Right kidney (tissue), 1 donor: ENCODE results near the gene MAGI1.
"Not testable (repeated sequence)": the region's sequence is repeated elsewhere in the genome, so short reads cannot be mapped to it uniquely, and the experiment has no call there.

Source experiments
- DNase-seq: peaks from one replicate; pipeline ENCODE4 v3.0.0-alpha.2; 2016

The MAGI1 gene

GRCh38 chr3:65514317-65514716 is 524.4 kb downstream of the MAGI1 start:
- not testable (repeated sequence) for DNase-seq

- DNase-seq = not testable (repeated sequence)
These were observed 529.3 kb downstream of the MAGI1 start for GRCh38 chr3:65509423-65509794.

DNA sequence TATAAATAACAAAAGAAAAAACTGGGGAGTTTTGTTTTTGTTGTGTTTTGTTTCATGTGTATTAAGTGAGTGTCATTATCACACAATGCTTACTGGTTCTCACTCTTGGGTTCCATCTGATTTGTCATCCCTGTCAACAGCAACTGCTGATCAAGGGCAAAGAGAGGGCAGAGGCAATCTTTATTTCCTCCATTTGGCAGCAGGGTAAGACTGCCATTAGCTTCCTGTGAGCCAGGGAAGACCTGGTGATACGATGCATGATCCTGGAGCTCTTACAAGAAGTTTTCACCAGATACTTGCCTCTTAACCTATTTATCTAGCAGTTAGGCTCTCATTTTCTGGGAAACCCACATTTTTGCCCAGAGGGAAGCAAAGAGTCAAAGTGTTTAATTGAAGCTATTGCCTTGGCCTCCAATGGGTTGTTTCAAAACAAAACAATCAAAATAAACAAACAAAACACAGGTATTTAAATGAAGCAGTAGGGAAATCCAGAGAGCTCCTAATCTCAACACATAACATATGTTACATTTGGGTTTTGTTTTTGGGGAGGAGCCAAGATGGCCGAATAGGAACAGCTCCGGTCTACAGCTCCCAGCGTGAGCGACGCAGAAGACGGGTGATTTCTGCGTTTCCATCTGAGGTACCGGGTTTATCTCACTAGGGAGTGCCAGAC is 529.8 kb downstream of the MAGI1 start:
- no peak for DNase-seq

DNA sequence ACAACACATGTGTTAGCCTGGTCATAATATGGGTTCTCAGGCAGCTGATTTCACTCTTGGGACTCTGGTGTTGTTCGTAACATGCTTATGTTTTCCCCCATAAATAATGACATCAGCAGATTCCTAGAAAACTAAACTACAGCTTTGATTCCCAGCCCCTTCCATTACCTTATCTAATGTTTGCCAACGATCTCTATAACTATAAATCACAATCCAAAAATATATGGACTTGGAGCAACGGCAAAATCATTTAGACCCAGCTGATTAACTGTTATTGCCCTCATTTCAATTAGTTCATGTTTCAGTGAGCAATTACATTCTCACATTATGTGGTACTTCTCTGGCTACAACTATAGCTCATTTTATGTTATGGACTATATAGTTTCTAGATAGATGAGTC is 531.3 kb downstream of the MAGI1 start:
- DNase-seq = no peak

DNA sequence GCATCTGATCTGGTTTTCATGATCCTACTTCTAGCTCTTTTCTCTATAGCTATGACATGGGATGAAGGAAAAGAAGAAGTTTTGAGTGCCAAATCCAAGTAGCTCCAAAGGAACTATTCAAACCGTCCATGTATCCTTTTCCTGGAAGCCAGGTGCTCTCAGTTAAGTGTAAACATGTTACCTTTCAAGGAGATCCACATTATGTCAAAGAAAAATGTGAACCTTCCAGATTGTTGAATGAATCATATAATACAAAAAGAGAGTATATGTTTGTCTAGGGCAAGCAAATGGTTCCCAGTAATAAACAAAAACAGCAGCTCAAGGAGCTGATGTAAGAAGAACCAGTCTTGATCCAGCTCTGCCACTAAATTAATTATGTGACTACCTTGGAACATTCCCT is 534.9 kb downstream of the MAGI1 start:
- no peak for DNase-seq

GRCh38 chr3:65502526-65502925 is 536.2 kb downstream of the MAGI1 start:
- DNase-seq = no peak

- no peak for DNase-seq
These were observed 538.1 kb downstream of the MAGI1 start for GRCh38 chr3:65500398-65501306.

DNA sequence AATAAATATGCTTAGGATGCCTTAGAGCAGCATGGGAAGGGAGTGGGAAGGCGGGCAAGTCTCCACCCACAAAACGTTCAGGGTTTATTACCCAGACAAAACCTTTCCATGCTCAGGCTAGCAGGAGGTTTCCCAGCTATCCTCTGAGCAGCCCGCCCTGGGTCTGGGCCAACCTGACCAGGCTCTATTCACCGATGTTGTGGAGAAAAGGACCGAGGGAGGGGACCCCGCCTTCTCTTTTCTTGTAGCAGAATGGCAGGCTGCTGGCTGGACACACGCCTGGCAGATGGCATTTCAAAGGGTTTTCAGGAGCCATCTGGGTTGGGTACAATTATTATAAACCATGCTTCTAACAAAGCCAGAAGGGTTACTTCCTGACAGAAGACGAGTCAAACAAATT is 540.9 kb downstream of the MAGI1 start:
- no peak for DNase-seq

GRCh38 chr3:65497236-65497635 is 541.5 kb downstream of the MAGI1 start:
- no peak for DNase-seq

GRCh38 chr3:65493938-65494337 is 544.8 kb downstream of the MAGI1 start:
- no peak for DNase-seq

DNA sequence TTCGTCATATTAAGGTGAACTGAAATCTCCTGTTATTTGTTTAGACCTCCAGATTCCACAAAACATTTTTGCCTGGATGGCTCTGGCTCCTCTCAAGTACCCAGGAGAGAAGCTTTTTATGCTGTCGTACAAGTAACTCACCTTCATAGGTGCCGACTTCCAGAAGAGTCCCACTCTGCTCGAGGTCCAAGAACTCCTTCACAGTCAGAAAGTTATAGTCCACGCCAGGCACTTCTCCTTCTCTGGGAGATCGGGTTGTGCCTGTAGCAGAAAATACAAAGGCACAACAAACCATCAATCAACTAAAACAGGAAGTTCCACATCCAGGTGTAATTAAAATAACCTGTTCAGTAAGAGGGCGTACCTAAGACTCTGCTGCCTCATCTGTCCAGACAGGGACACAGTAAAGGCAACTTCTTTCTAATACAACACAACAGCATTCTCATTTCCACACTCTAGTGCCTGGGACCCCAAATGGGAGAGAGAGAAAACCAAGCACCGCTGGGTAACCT is 545.3 kb downstream of the MAGI1 start:
- DNase-seq = no peak

GRCh38 chr3:65492249-65492648 is 546.5 kb downstream of the MAGI1 start:
- no peak for DNase-seq

- DNase-seq = no peak
These were observed 548.6 kb downstream of the MAGI1 start for GRCh38 chr3:65490114-65490513.

DNA sequence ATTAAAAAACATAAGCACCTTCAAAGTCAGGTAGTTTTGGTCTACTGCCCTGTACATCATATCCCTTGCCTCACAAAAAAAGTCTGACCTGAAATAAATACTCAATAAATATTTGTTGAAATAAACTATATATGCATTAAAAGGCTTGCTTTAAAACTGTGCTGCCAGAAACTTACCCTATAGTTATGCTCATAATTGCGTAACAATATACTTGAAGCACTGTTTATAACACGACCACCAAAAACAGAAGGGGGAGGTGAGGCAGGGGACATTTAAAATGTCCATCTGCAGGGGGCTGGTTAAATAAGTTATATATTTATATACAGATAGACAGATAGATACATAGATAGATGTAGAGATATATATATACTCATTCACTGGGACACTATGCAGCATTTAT is 549.5 kb downstream of the MAGI1 start:
- DNase-seq = no peak

- no peak for DNase-seq
These were observed 552.8 kb downstream of the MAGI1 start for GRCh38 chr3:65485826-65486469.

DNA sequence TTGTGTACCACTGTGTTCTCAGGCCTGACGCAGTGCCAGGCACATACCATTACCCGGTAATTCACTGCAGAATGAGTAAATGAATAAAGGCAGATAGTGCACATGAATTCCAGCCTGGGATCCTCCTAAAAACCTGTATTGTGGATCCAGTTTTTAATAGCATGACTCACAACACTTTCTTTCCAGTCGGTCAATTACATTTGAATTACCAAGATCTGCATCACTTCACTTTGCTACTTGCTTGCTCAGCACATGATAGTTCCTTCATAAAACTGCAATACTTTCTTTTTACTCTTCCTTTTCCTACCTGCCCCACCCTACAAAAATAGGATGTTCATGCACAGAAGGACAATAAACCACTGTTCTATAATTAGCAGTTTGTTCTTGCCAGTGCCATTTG is 553.8 kb downstream of the MAGI1 start:
- DNase-seq = no peak

GRCh38 chr3:65483480-65483879 is 555.2 kb downstream of the MAGI1 start:
- DNase-seq = no peak

GRCh38 chr3:65483011-65483410 is 555.7 kb downstream of the MAGI1 start:
- DNase-seq = no peak

- DNase-seq = no peak
These were observed 557.6 kb downstream of the MAGI1 start for GRCh38 chr3:65481085-65481484.

GRCh38 chr3:65479990-65480389 is 558.7 kb downstream of the MAGI1 start:
- no peak for DNase-seq

DNA sequence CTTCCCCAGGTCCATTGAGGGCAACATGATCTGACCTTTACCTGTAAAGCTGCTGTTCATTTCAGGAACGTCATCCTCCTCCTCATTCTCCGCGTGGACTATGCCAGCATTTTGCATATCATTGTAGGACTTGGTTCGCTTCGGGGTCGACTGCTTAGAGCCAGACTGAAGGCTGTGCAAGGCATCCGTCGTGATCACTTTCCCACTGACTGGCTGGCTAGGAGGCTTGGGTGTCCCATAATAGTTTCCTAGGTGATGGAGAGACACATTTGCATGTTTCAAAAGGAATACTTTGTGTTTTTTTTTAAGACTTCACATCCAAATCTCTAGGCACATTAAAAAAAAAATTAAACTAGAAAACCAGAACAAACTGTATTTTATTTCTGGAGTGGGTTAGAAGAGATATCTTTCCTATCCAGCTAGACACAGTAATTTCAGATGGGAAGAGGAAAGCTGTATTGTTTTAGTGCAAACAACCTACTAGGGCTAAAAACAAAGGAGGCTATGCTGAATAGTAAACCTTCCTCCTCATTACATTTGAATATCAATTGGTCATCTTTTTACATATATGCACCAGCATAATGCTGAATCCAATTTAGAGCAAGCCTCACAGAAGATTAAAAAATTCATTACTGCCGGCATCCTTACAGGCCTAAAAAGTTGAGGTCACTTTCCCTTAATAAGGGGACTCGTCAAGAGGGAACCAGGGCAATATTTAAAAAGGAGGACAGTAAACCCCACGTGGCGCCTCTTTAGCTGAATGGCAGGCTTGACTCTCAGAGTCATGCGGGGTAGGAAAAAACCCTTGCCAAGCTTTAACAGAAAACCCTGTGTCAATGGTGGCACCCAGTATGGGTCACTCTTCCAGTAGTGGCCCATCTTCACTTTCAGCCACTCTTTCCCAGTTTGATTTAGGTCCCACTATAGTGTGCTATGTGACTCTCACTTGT is 559.9 kb downstream of the MAGI1 start:
- no peak for DNase-seq

- DNase-seq = no peak
These were observed 565.0 kb downstream of the MAGI1 start for GRCh38 chr3:65473736-65474135.
